Effector memory CD4-positive, alpha-beta T cell (primary cell): ENCODE results near the gene DCAF7.

Source experiments
- DNase-seq, 3 donors: peaks; one replicate each; pipeline ENCODE4 v3.0.0-alpha.2; 2020
- H3K27ac ChIP-seq: 2 replicates; pipeline ENCODE4 v1.7.0; 2013; ENCODE audit warnings: mild to moderate bottlenecking, low read length, moderate library complexity; ENCODE audit not compliant: insufficient read depth, poor library complexity, severe bottlenecking
- H3K27me3 ChIP-seq: replicated peaks from 2 replicates; pipeline ENCODE4 v1.7.0; 2013; ENCODE audit warnings: mild to moderate bottlenecking, low read length; ENCODE audit not compliant: insufficient read depth, control insufficient read depth, poor library complexity, severe bottlenecking
- H3K36me3 ChIP-seq: 2 replicates; pipeline ENCODE4 v1.7.0; 2013; ENCODE audit warnings: mild to moderate bottlenecking, low read length, moderate library complexity; ENCODE audit not compliant: control insufficient read depth, insufficient read depth
- H3K4me1 ChIP-seq: 2 replicates; pipeline ENCODE4 v1.7.0; 2013; ENCODE audit warnings: low read length, mild to moderate bottlenecking; ENCODE audit not compliant: control insufficient read depth, insufficient read depth, poor library complexity, severe bottlenecking
- H3K4me3 ChIP-seq: 2 replicates; pipeline ENCODE4 v1.7.0; 2013; ENCODE audit warnings: low read length, low read depth, mild to moderate bottlenecking; ENCODE audit not compliant: insufficient read depth, poor library complexity, severe bottlenecking
- H3K9me3 ChIP-seq: 2 replicates; pipeline ENCODE4 v1.7.0; 2013; ENCODE audit warnings: mild to moderate bottlenecking, low read length, moderate library complexity; ENCODE audit not compliant: control insufficient read depth

The DCAF7 gene

DNA sequence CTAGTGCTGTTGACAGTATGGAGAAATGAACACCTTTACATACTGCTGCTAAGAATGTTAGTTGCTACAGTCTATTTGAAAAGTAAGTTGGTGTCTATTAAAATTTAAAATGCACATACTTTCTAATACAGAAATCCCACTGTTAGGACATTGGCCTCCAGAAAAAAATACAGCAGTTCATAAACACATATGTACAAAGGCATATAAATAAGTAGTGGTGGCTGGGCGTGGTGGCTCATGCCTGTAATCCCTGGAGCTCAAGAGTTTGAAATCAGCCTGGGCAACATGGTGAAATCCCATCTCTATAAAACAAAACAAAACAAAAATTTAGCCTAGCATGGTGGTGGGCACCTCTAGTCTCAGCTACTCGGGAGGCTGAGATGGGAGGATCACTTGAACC is 13.1 kb downstream of the DCAF7 start:
- Histone ChIP-seq H3K9me3 (no peaks in the 10 kb centered on the region), H3K4me1 (peaks cover 4% of the 10 kb centered on the region), H3K27ac (no peak overlapping the region), H3K36me3 (no peaks in the 10 kb centered on the region), H3K4me3 (no peak overlapping the region), H3K27me3 (no peaks in the 10 kb centered on the region)
- DNase-seq, result no peak

DNA sequence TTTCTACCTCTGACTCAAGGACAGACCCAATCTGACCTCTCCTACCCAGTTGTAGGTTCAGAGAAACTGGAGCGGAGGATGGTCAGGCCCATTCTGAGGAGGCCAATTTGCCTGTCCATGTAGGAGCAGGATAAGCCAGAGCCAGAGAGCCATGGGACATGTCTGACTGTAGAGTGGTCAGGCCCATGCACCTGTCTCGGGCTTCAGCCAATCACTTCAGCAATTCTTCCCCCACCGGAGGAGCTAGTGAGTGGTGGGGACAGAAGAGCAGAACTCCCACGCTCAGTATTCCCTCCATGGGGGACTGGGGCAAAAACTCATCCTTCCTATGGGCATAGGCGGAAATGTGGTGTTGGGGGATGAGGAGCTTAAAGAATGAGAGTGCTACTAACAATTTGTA is 14.3 kb downstream of the DCAF7 start:
- Histone ChIP-seq H3K27ac (no peak overlapping the region), H3K9me3 (no peaks in the 10 kb centered on the region), H3K4me3 (no peak overlapping the region), H3K4me1 (peaks cover 8% of the 10 kb centered on the region), H3K27me3 (no peaks in the 10 kb centered on the region), H3K36me3 (peaks cover 3% of the 10 kb centered on the region)
- DNase-seq, result no peak

DNA sequence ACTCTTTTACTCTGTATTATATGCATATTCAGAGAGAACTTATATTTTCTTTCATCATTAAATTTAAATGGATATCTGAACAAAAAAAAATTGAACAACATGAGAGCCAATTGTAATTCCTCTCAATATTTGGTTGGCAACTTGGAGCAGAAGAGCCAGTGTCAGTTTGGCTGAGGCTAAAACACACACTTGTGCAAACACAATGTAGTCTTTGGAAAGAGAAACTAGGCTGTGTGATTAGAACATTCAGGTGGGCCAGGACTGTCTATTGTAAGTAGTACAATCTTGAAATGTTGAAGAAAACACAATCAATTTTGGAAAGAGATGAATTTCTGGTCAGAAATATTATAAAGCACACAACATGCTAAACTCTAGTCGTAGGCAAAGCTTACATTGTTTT is 17.0 kb downstream of the DCAF7 start:
- Histone ChIP-seq H3K4me1 (peaks cover 8% of the 10 kb centered on the region), H3K4me3 (no peak overlapping the region), H3K9me3 (no peaks in the 10 kb centered on the region), H3K36me3 (peaks cover 3% of the 10 kb centered on the region), H3K27ac (no peak overlapping the region), H3K27me3 (no peaks in the 10 kb centered on the region)
- DNase-seq, result no peak

DNA sequence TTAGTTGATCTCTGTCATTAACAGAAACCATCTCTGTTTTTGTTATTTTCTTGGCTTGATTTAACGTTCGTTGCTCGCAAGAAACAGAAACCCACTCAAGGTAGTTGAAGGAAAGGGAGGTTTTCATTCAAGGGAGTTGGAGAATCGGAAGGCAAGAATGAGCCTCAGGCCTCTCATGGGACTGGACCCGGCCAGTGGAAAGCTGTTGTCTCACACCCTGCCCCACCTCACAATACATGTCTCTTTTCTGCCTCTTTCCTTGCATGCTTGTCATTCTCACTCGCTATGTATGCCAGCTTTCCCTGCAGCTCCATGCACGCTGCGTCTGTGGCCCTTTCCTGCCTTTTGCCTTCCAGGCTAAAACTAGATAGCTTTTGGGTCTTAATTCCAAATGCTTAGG is 18.3 kb downstream of the DCAF7 start:
- no peaks in the 10 kb centered on the region for H3K27me3 ChIP-seq
- no peaks in the 10 kb centered on the region for H3K9me3 ChIP-seq
- no peak overlapping the region for H3K27ac ChIP-seq
- DNase-seq, result no peak
- no peak overlapping the region for H3K4me3 ChIP-seq
- peaks cover 4% of the 10 kb centered on the region for H3K4me1 ChIP-seq
- H3K36me3 ChIP-seq, result peaks cover 3% of the 10 kb centered on the region

DNA sequence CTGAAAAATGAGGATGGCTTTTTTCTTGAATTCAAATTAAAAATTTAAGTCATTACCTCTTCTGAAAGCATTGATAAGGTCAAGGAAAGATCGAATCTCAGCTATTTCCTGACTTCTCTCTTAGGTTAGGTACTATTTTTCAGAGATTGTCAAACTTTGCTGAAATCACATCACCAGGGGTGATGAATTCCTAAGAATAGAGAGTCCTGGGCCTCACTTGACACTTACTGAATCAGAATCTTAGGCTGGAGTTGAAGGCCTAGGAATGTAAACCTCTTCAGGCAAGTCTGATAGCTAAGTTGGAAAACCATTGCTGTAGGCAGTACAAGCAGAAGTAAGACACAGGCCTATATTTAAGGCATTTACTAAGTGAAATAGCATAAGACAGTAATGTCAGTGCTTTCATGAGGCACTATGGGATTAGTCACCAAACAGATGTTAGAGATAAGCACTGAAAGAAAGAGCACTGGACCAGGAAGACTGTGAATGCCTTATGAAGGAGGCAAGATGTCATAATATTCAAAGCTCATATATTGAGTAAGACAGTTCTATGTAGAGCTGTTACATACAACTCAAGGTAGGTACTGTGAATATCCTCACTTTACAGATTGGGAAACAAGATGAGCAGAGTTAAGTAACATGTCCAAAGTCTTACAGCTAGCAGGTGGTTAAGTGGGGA is 21.5 kb downstream of the DCAF7 start:
- Histone ChIP-seq H3K9me3 (no peaks in the 10 kb centered on the region), H3K36me3 (peaks cover 6% of the 10 kb centered on the region), H3K27me3 (no peaks in the 10 kb centered on the region), H3K4me3 (no peak overlapping the region), H3K27ac (no peak overlapping the region), H3K4me1 (peaks cover 4% of the 10 kb centered on the region)
- no peak for DNase-seq

DNA sequence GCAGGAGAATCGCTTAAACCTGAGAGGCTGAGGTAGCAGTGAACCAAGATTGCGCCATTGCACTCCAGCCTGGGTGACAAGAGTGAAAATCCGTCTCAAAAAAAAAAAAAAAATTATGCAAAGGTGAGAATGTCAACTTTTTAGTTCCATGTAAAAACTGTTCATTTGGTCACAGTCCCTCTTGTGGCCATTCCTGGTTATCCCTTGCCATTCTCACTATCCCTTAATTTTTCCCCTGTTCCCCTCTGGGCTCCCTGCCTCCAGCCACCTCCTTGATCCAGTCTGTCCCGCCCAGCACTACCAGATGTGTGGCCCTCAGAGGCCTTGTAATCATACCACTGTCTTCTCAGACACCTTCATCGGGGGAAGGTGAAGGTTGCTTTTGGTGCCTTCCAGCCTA is 23.4 kb downstream of the DCAF7 start:
- no peak for DNase-seq
- no peak overlapping the region for H3K27ac ChIP-seq

DNA sequence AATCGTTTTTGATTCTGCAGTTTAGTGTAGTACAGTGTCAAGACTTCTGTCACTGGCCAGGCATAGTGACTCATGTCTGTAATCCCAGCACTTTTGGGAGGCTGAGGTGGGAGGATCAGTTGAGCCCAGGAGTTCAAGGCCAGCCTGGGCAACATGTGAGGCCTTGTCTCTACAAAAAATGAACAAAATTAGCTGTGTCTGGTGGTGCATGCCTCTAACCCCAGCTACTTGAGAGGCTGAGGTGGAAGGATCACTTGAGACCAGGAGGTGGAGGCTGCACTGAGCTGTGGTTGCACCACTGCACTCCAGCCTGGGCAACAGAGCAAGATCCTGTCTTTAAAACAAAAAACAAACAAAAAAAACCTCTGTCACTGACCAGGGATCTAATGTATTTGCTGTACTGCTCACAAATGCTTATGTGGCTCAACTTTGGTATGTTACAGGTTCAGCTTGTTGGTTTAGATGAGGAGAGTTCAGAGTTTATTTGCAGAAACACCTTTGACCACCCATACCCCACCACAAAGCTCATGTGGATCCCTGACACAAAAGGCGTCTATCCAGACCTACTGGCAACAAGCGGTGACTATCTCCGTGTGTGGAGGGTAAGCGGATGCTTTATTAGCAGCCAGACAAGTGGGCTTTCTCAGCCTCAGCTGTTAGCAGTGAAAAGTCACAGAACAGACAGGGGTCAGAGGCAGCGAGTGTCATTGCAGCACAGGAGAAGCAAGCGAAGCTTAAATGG is 27.9 kb downstream of the DCAF7 start:
- Histone ChIP-seq H3K4me1 (no peaks in the 10 kb centered on the region), H3K9me3 (no peaks in the 10 kb centered on the region), H3K27ac (no peak overlapping the region), H3K27me3 (no peaks in the 10 kb centered on the region), H3K36me3 (peaks cover 48% of the 10 kb centered on the region), H3K4me3 (no peak overlapping the region)
- no peak for DNase-seq

More for the DNA sequence above, 23.4 kb downstream of the DCAF7 start:
- H3K4me3 ChIP-seq, result no peak overlapping the region
- no peaks in the 10 kb centered on the region for H3K9me3 ChIP-seq
- H3K36me3 ChIP-seq, result peaks cover 11% of the 10 kb centered on the region
- peaks cover 4% of the 10 kb centered on the region for H3K4me1 ChIP-seq
- no peaks in the 10 kb centered on the region for H3K27me3 ChIP-seq

DNA sequence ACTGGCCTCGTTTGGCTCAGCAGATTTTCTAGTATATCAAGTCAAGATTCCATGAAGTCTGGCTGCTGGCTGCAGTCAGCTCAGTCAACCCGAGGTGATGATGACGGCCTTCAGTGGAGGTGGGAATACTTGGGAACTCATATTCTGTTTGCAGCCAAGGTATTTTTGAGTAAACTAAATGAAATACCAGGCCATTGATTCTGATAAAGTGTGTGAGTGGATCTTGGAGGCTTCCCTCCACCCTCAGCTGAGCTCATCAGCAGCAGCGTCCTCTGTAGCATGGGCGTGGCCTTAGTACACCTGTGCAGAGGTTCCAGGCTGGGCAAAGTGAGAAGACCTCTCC is 28.5 kb downstream of the DCAF7 start:
- H3K27ac ChIP-seq, result no peak overlapping the region
- H3K9me3 ChIP-seq, result no peaks in the 10 kb centered on the region

DNA sequence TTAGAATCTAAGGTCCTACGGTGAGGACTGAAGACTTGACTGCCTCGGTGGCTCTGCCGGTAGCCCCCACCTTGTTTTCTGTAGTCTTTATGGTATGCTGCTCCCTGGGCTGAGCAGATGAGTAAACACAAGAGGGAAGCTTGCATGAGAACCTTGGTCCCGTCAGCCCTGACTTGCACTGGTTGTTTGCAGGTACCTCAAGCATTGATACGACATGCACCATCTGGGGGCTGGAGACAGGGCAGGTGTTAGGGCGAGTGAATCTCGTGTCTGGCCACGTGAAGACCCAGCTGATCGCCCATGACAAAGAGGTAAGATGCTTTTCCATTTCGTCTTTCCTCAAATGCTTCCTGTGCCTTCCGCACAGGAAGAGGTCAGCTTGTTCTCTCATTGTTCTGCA is 29.4 kb downstream of the DCAF7 start:
- H3K36me3 ChIP-seq, result peaks cover 60% of the 10 kb centered on the region
- H3K27ac ChIP-seq, result no peak overlapping the region
- no peaks in the 10 kb centered on the region for H3K27me3 ChIP-seq
- no peaks in the 10 kb centered on the region for H3K9me3 ChIP-seq
- H3K4me1 ChIP-seq, result no peaks in the 10 kb centered on the region
- no peak for DNase-seq
- no peak overlapping the region for H3K4me3 ChIP-seq

More for the DNA sequence above, 28.5 kb downstream of the DCAF7 start:
- Histone ChIP-seq H3K36me3 (peaks cover 53% of the 10 kb centered on the region), H3K4me1 (no peaks in the 10 kb centered on the region), H3K27me3 (no peaks in the 10 kb centered on the region), H3K4me3 (no peak overlapping the region)
- DNase-seq, result no peak

DNA sequence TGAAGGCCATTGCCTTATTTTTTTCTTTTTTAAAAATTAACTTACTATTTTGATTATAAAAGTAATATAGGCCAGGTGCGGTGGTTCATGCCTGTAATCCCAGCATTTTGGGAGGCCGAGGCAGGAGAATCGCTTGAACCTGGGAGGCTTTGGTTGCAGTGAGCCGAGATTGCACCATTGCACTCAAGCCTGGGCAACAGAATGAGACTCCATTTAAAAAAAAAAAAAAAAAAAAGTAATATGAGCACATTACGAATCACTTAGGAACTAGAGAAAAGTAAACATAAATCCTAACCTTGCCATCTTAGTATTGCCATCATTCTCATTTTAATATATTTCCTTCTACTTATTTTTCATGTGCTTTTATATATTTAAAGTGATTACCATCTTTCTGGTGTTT is 37.5 kb downstream of the DCAF7 start:
- H3K4me3 ChIP-seq, result no peak overlapping the region
- peaks cover 8% of the 10 kb centered on the region for H3K4me1 ChIP-seq
- H3K9me3 ChIP-seq, result no peaks in the 10 kb centered on the region
- H3K27me3 ChIP-seq, result no peaks in the 10 kb centered on the region
- H3K27ac ChIP-seq, result no peak overlapping the region
- H3K36me3 ChIP-seq, result peaks cover 70% of the 10 kb centered on the region
- no peak for DNase-seq
